Measurements from ENCODE around the gene NCOR2.

DNA sequence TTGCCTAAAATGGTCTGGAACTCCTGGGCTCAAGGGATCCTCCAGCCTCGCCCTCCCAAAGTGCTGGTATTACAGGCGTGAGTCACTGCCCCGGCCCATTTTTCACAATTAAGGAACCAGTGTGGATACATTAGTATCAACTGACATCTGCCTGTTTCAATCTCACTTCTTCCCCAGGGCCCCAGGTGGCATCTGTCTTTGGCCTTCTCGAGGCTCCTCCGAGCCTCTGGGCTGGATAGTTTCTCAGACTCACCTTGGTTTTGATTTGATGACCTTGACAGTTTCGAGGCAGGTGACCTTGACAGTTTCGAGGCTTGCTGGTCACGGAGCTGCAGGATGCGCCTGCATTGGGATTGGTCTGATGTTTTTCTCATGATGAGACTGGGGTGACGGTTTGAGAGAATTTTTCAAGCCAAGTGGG is 41.0 kb upstream of the NCOR2 start:
- TF ChIP-seq, protein P1, sequence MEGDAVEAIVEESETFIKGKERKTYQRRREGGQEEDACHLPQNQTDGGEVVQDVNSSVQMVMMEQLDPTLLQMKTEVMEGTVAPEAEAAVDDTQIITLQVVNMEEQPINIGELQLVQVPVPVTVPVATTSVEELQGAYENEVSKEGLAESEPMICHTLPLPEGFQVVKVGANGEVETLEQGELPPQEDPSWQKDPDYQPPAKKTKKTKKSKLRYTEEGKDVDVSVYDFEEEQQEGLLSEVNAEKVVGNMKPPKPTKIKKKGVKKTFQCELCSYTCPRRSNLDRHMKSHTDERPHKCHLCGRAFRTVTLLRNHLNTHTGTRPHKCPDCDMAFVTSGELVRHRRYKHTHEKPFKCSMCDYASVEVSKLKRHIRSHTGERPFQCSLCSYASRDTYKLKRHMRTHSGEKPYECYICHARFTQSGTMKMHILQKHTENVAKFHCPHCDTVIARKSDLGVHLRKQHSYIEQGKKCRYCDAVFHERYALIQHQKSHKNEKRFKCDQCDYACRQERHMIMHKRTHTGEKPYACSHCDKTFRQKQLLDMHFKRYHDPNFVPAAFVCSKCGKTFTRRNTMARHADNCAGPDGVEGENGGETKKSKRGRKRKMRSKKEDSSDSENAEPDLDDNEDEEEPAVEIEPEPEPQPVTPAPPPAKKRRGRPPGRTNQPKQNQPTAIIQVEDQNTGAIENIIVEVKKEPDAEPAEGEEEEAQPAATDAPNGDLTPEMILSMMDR (IDR thresholded peaks at IDR 0.05; ENCODE audit: control extremely low read depth in 1 of 3, insufficient read depth in 1 of 3, low read depth in 1 of 3, low read length in 3 of 3), result no peak
- no peak for TF ChIP-seq SP4 (IDR thresholded peaks at IDR 0.05; ENCODE audit: low read length)
- TF ChIP-seq KDM1A (IDR thresholded peaks at IDR 0.05; ENCODE audit: borderline replicate concordance, low read length), result no peak
- no peak for TF ChIP-seq POLR2A (IDR thresholded peaks at IDR 0.05; ENCODE audit: control extremely low read depth in 1 of 2, low read depth in 2 of 2, low read length in 2 of 2)
- TF ChIP-seq CREB1 (IDR thresholded peaks at IDR 0.05), result no peak

All from H1 (cell line).